NCI-H460 (cell line): ENCODE data around the gene DDX47. TPM values are rescaled to one million over a fixed set of nuclear protein-coding genes. Genes with fewer than 3 reads are reported as not detected.
"Not testable (repeated sequence)": the region's sequence is repeated elsewhere in the genome, so short reads cannot be mapped to it uniquely, and the experiment has no call there.

ENCODE experiments used
- DNase-seq: peaks from one replicate; pipeline ENCODE4 v3.0.0-alpha.2; 2016; ENCODE audit warnings: low read depth; ENCODE audit errors: extremely low read depth
- small RNA-seq, 2 experiments: library from RNA; depleted of rRNA; stranded (forward); fragments of <200 nt; gene quantifications; one replicate each; pipeline ENCODE3, GENCODE V24; 2014
- total RNA-seq: library from RNA; depleted of rRNA; stranded (reverse); fragments of >200 nt; shearing (Covaris generic); gene quantifications from 2 replicates; pipeline ENCODE4 v1.2.3, GENCODE V29; 2014; rRNA removed

Gene DDX47
- total RNA-seq, 1 experiment from 2014 or later: 58.5 TPM

- DNase-seq: no peak
Observed at GRCh38 chr12:12868477-12869235, 55.5 kb downstream of the DDX47 start.

GRCh38 chr12:12870465-12870864 is 57.3 kb downstream of the DDX47 start:
- DNase-seq: peak; percentile 91

- no peak for DNase-seq
Observed at GRCh38 chr12:12871587-12872138, 58.5 kb downstream of the DDX47 start.

GRCh38 chr12:12872139-12872933 is 59.2 kb downstream of the DDX47 start:
- peak; percentile 78 for DNase-seq

- DNase-seq: no peak
Observed at GRCh38 chr12:12872934-12873275, 59.8 kb downstream of the DDX47 start.

- no peak for DNase-seq
Observed at GRCh38 chr12:12874029-12874428, 60.9 kb downstream of the DDX47 start.

- DNase-seq: not testable (repeated sequence)
Observed at GRCh38 chr12:12875301-12875700, 62.2 kb downstream of the DDX47 start.

GRCh38 chr12:12877153-12877768 is 64.1 kb downstream of the DDX47 start:
- DNase-seq: no peak

GRCh38 chr12:12877781-12878455 is 64.8 kb downstream of the DDX47 start:
- DNase-seq: no peak

Small RNA genes within 50 kb of the gene (small RNA-seq; reads per million reads assigned to genes)
- gene AC007215.1 (0 reads per million in 2 experiments), gene MIR613 (0 reads per million in 2 experiments)

Other genes starting within 250 kb of the DDX47 start
- 19.3 and 21.4 TPM in 2 replicates for gene CREBL2, start 201.5 kb upstream of the DDX47 start, total RNA-seq
- gene GPR19, start 117.2 kb upstream of the DDX47 start, total RNA-seq: 0.10 and 0.40 TPM in 2 replicates
- gene CDKN1B, start 96.0 kb upstream of the DDX47 start, total RNA-seq: 29.2 and 33.1 TPM in 2 replicates
- 0.42 and 1.4 TPM in 2 replicates for gene APOLD1, start 27.7 kb upstream of the DDX47 start, total RNA-seq
- 94.6 and 96.3 TPM in 2 replicates for gene GPRC5A, start 78.2 kb downstream of the DDX47 start, total RNA-seq
- not detected in 2 replicates for gene GPRC5D, start 138.8 kb downstream of the DDX47 start, total RNA-seq
- gene HEBP1, start 186.9 kb downstream of the DDX47 start, total RNA-seq: 8.6 and 11.5 TPM in 2 replicates
- gene FAM234B, start 231.0 kb downstream of the DDX47 start, total RNA-seq: 7.4 and 7.8 TPM in 2 replicates